ENCODE results near the gene CNIH2. TPM values are rescaled to one million over a fixed set of nuclear protein-coding genes. Genes with fewer than 3 reads are reported as not detected.
A peak's percentile ranks its signal among the peaks of the same experiment; 100 is the strongest.

CNIH2 gene
- total and polyA plus RNA-seq, 2 of the 13 experiments (the other 11 are each of a cell fraction or from before 2014, with no cell fraction given): 0.60 to 0.69 TPM

DNA sequence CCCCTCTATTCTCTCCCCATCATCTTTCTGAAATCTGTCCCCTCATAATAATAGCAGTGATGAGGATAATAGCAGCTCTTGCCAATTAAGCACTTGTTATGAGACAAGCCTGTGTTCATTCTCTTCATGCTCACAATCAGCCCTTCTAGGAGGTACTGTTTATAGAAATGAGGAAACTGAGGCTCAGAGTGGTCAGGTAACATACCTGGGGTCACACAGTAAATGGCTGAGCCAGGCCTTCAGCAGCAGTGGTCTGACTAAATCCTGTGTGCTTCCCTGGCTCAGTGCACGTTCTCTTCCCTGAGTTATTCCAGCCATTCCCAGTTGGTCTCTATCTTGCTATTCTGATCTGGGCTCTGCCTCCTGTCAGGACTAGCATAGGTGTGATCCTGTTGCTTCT, 3.8 kb upstream of the CNIH2 start:
- no TSS peak for BruUV-seq (replicated peaks)
- Histone ChIP-seq H2AFZ (ENCODE audit: low read length) (no peak overlapping the region), H3K9ac (ENCODE audit: insufficient read depth, low read depth, low read length) (no peak overlapping the region), H3K4me1 (ENCODE audit: insufficient read depth, low read length) (peaks cover 25% of the 10 kb centered on the region), H3K9me3 (ENCODE audit: low read length) (no peaks in the 10 kb centered on the region), H3K27me3 (ENCODE audit: control insufficient read depth in 1 of 2, insufficient read depth in 2 of 2, low read length in 2 of 2) (peaks cover 3 to 5% of the 10 kb centered on the region in 2 experiments; a peak in 2 of 5 replicates), H3K27ac (ENCODE audit: extremely low read length, insufficient read depth, low read length) (no peak overlapping the region), H3K36me3 (replicated peaks in 1 of 2; ENCODE audit: control insufficient read depth in 1 of 2, insufficient read depth in 2 of 2, low read length in 2 of 2) (peaks cover 25 to 38% of the 10 kb centered on the region in 2 experiments), H3K79me2 (ENCODE audit: insufficient read depth, low read length) (peaks cover 18% of the 10 kb centered on the region), H4K20me1 (ENCODE audit: insufficient read depth, low read length) (peaks cover 9% of the 10 kb centered on the region), H3K4me2 (ENCODE audit: low read depth, low read length) (no peak overlapping the region), H3K4me3 (replicated peaks in 1 of 3; ENCODE audit: insufficient read depth in 1 of 3, low read depth in 2 of 3, low read length in 3 of 3) (no peak overlapping the region)
- DNase-seq (ENCODE audit: low spot score): no peak
- TF ChIP-seq SIN3B (IDR thresholded peaks at IDR 0.05; ENCODE audit: low read length) (no peak), RBFOX2 (IDR thresholded peaks at IDR 0.05; ENCODE audit: low read depth, low read length) (0 out of 2 replicates have a peak, but pooled peaks have one; percentile 16), ZNF761 (CRISPR knock-in tag; conservative IDR thresholded peaks at IDR 0.05) (no peak)
- CTCF ChIA-PET (ENCODE audit: low intra/inter-chr PET ratio, low total read pairs): no interaction called here
- ATAC-seq: no peak
- intact Hi-C loops (cut with micrococcal nuclease; ENCODE audit: unreplicated experiment) (no loop called here), in situ Hi-C loops (cut with HindIII; ENCODE audit: extremely low pct_ligation_motif_present, low pct_unique_long_range_greater_than_20kb) (no loop called here)
- POLR2A ChIA-PET: no interaction called here
- FAIRE-seq: no peak
- 92% methylated on average over 1 of the region's 1 CpG for WGBS (ENCODE audit: low lambda C conversion rate)

DNA sequence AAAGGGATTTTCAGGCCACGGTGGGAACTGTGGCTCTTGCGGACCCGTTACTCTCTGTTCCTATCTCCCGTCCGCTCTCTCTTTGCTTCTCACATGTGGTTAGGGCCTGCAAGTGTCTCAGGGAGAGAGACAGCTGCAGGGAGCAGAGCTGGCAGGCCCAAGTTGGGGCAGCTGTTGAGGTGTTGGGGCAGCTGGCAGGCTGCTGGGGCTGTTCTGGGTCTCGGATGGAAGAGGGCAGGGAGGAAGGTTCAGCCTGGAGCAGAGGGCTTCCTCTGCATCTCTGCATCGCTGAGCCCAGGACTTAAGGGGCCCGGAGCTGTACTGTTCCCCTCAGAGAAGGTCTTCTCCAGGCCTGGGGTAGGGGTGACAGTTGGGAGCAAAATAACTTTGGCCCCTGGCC, 2.6 kb upstream of the CNIH2 start:
- H3K27ac ChIP-seq (ENCODE audit: extremely low read length, insufficient read depth, low read length): no peak overlapping the region
- 0 out of 2 replicates have a peak, but pooled peaks cover 2% of the 10 kb centered on the region for H4K20me1 ChIP-seq (ENCODE audit: insufficient read depth, low read length)
- TF ChIP-seq ZNF766 (CRISPR knock-in tag; IDR thresholded peaks at IDR 0.05; ENCODE audit: borderline replicate concordance): no peak
- TF ChIP-seq, protein P1, sequence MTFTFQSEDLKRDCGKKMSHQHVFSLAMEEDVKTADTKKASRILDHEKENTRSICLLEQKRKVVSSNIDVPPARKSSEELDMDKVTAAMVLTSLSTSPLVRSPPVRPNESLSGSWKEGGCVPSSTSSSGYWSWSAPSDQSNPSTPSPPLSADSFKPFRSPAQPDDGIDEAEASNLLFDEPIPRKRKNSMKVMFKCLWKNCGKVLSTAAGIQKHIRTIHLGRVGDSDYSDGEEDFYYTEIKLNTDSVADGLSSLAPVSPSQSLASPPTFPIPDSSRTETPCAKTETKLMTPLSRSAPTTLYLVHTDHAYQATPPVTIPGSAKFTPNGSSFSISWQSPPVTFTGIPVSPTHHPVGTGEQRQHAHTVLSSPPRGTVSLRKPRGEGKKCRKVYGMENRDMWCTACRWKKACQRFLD (CRISPR knock-in tag; IDR thresholded peaks at IDR 0.05; ENCODE audit: borderline replicate concordance): no peak
- no peak for TF ChIP-seq ZNF382 (CRISPR knock-in tag; IDR thresholded peaks at IDR 0.05; ENCODE audit: borderline replicate concordance)
- TF ChIP-seq ZNF652 (CRISPR knock-in tag; IDR thresholded peaks at IDR 0.05; ENCODE audit: borderline replicate concordance, low read depth): no peak
- TF ChIP-seq ZNF570 (CRISPR knock-in tag; IDR thresholded peaks at IDR 0.05; ENCODE audit: borderline replicate concordance): no peak
- TF ChIP-seq ZNF136 (CRISPR knock-in tag; IDR thresholded peaks at IDR 0.05; ENCODE audit: low read depth): no peak
- TF ChIP-seq KDM6A (CRISPR knock-in tag; IDR thresholded peaks at IDR 0.05; ENCODE audit: low read depth): no peak
- intact Hi-C loops (cut with micrococcal nuclease; ENCODE audit: unreplicated experiment) (no loop called here), in situ Hi-C loops (cut with HindIII; ENCODE audit: extremely low pct_ligation_motif_present, low pct_unique_long_range_greater_than_20kb) (no loop called here)
- ATAC-seq: no peak
- CTCF ChIA-PET (ENCODE audit: low intra/inter-chr PET ratio, low total read pairs): no interaction called here
- H3K4me2 ChIP-seq (ENCODE audit: low read depth, low read length): no peak overlapping the region
- H3K36me3 ChIP-seq (replicated peaks in 1 of 2; ENCODE audit: control insufficient read depth in 1 of 2, insufficient read depth in 2 of 2, low read length in 2 of 2): peaks cover 25 to 38% of the 10 kb centered on the region in 2 experiments
- H3K4me3 ChIP-seq (replicated peaks in 1 of 3; ENCODE audit: insufficient read depth in 1 of 3, low read depth in 2 of 3, low read length in 3 of 3): no peak overlapping the region
- POLR2A ChIA-PET: no interaction called here
- no peak overlapping the region for H2AFZ ChIP-seq (ENCODE audit: low read length)
- peaks cover 25% of the 10 kb centered on the region for H3K4me1 ChIP-seq (ENCODE audit: insufficient read depth, low read length)
- DNase-seq (ENCODE audit: low spot score): no peak
- H3K9ac ChIP-seq (ENCODE audit: insufficient read depth, low read depth, low read length): no peak overlapping the region
- no peaks in the 10 kb centered on the region for H3K9me3 ChIP-seq (ENCODE audit: low read length)
- H3K79me2 ChIP-seq (ENCODE audit: insufficient read depth, low read length): peaks cover 7% of the 10 kb centered on the region
- H3K27me3 ChIP-seq (ENCODE audit: control insufficient read depth in 1 of 2, insufficient read depth in 2 of 2, low read length in 2 of 2): peaks cover 3 to 9% of the 10 kb centered on the region in 2 experiments; a peak in 3 of 5 replicates
- BruUV-seq (replicated peaks): no TSS peak
- WGBS (ENCODE audit: low lambda C conversion rate): 100% methylated on average over 7 of the region's 8 CpGs
- no peak for FAIRE-seq

All from HepG2 (cell line).